GM12878 (cell line): Measurements from ENCODE around the gene C11orf91. TPM values are rescaled to one million over a fixed set of nuclear protein-coding genes. Genes with fewer than 3 reads are reported as not detected.
A peak's percentile ranks its signal among the peaks of the same experiment; 100 is the strongest.

Source experiments
- ATAC-seq: fragments of 200-7000 bp; cut with Tn5 transposase; 3 replicates; pipeline ENCODE4 v1.9.1; 2020; ENCODE audit warnings: mild to moderate bottlenecking, moderate library complexity
- Bru-seq: library from RNA; stranded (reverse); fragments of 400-500 nt; gene quantifications from one replicate; lab custom pipeline; 2021; lab: Mats Ljungman, UMichigan
- BruChase-seq, 2 experiments: library from RNA; stranded (reverse); fragments of 400-500 nt; gene quantifications; one replicate each; lab custom pipeline; 2021; lab: Mats Ljungman, UMichigan
- BruUV-seq: library from RNA; stranded (reverse); fragments of 400-500 nt; replicated peaks from 2 replicates; lab custom pipeline; 2021; lab: Mats Ljungman, UMichigan
- CTCF ChIA-PET: fragments of 300-600 bp; sonication (Branson Sonifier 250); formaldehyde crosslinking; extraction: SDS; loops from one replicate; lab custom pipeline; 2021; ENCODE audit warnings: inconsistent platforms; lab: Yijun Ruan, JAX
- POLR2A ChIA-PET: fragments of 350-600 bp; formaldehyde crosslinking; extraction: SDS; loops from one replicate; lab custom pipeline; 2021; ENCODE audit warnings: inconsistent platforms; lab: Charles Lee
- RAD21 ChIA-PET: fragments of 300-600 bp; sonication (Branson Sonifier 250); formaldehyde crosslinking; loops from one replicate; lab custom pipeline; 2023; ENCODE audit warnings: antibody characterized with exemption; ENCODE audit not compliant: unreplicated experiment; lab: Charles Lee
- SMC1A ChIA-PET: fragments of 300-600 bp; sonication (Branson Sonifier 250); formaldehyde crosslinking; loops from one replicate; lab custom pipeline; 2023; ENCODE audit not compliant: unreplicated experiment, uncharacterized antibody; lab: Charles Lee
- DNase-seq: peaks from one replicate; pipeline ENCODE4 v3.0.0-alpha.2; 2011; ENCODE audit warnings: low read depth, low spot score
- FAIRE-seq: peaks from 3 replicates; lab custom pipeline; 2011; peaks lifted over from hg19 to GRCh38; lab: Jason Lieb, UNC
- H2AFZ ChIP-seq: 2 replicates; pipeline ENCODE4 v1.6.0; 2011; ENCODE audit warnings: low read depth, low read length, control low read depth; ENCODE audit not compliant: control insufficient read depth
- H3K27ac ChIP-seq: 2 replicates; pipeline ENCODE4 v1.5.1; 2011; ENCODE audit warnings: control low read depth; ENCODE audit not compliant: control insufficient read depth, insufficient read depth
- H3K27me3 ChIP-seq, 2 experiments: replicated peaks in 1 of 2; 2 replicates each; pipeline versions ENCODE4 v1.6.0 to v1.6.1; 2011; ENCODE audit warnings: low read length in 1 of 2; ENCODE audit not compliant: control insufficient read depth in 2 of 2, insufficient read depth in 2 of 2
- H3K36me3 ChIP-seq, 2 experiments: 2 replicates each; pipeline ENCODE4 v1.5.1; 2011; ENCODE audit warnings: low read length in 1 of 2; ENCODE audit not compliant: control insufficient read depth in 2 of 2, insufficient read depth in 2 of 2
- H3K4me1 ChIP-seq: 2 replicates; pipeline ENCODE4 v1.6.1; 2011; ENCODE audit warnings: mild to moderate bottlenecking, low read length, moderate library complexity, mixed read lengths; ENCODE audit not compliant: control insufficient read depth, insufficient read depth
- H3K4me2 ChIP-seq: 2 replicates; pipeline ENCODE4 v1.6.0; 2011; ENCODE audit warnings: control low read depth; ENCODE audit not compliant: control insufficient read depth, insufficient read depth
- H3K4me3 ChIP-seq: fragments of 200-600 bp; sonication (generic); 2 replicates; pipeline ENCODE4 v1.5.1; 2016
- H3K79me2 ChIP-seq: 2 replicates; pipeline ENCODE4 v1.6.0; 2011; ENCODE audit warnings: low read length; ENCODE audit not compliant: control insufficient read depth, insufficient read depth
- H3K9ac ChIP-seq: 2 replicates; pipeline ENCODE4 v1.8.0; 2011; ENCODE audit warnings: low read length, control low read depth, mixed read lengths; ENCODE audit not compliant: control insufficient read depth, insufficient read depth
- H3K9me3 ChIP-seq: replicated peaks from 3 replicates; pipeline ENCODE4 v1.5.1; 2011; ENCODE audit warnings: mild to moderate bottlenecking, low read length; ENCODE audit not compliant: control insufficient read depth, insufficient read depth
- H4K20me1 ChIP-seq: 2 replicates; pipeline ENCODE4 v1.6.0; 2011; ENCODE audit not compliant: control insufficient read depth, insufficient read depth
- BRCA1 ChIP-seq: IDR thresholded peaks from 2 replicates; pipeline ENCODE4 v1.6.1; 2011; ENCODE audit warnings: low read depth, low read length, improper control_type of control experiment
- CHD2 ChIP-seq: IDR thresholded peaks from 2 replicates; pipeline ENCODE4 v1.6.1; 2011; ENCODE audit warnings: low read depth, low read length, improper control_type of control experiment, borderline replicate concordance
- EGR1 ChIP-seq, 2 experiments: IDR thresholded peaks; 1 replicate in 1 of 2; 2 replicates in 1 of 2; pipeline ENCODE4 v1.6.1; 2011 to 2012; ENCODE audit warnings: low read depth in 2 of 2, low read length in 2 of 2, borderline replicate concordance in 1 of 2, mild to moderate bottlenecking in 1 of 2, moderate library complexity in 1 of 2
- IKZF1 ChIP-seq: fragments of 450-650 bp; conservative IDR thresholded peaks from 2 replicates; pipeline ENCODE4 v1.6.1; 2017; ENCODE audit warnings: antibody characterized with exemption, mild to moderate bottlenecking
- MEF2B ChIP-seq: fragments of 450-650 bp; IDR thresholded peaks from 2 replicates; pipeline ENCODE4 v1.6.1; 2018; ENCODE audit warnings: mild to moderate bottlenecking, moderate library complexity; ENCODE audit not compliant: partially characterized antibody, poor library complexity, severe bottlenecking
- POU2F2 ChIP-seq: IDR thresholded peaks from 3 replicates; pipeline ENCODE4 v1.6.1; 2011; ENCODE audit warnings: low read depth, mild to moderate bottlenecking, low read length, borderline replicate concordance
- SMAD5 ChIP-seq: IDR thresholded peaks from 2 replicates; pipeline ENCODE4 v1.6.1; 2016; ENCODE audit warnings: antibody characterized with exemption, low read depth
- STAT3 ChIP-seq: IDR thresholded peaks from 2 replicates; pipeline ENCODE4 v1.6.1; 2011; ENCODE audit warnings: low read depth, low read length, improper control_type of control experiment
- SUZ12 ChIP-seq: fragments of 200-600 bp; sonication (generic); IDR thresholded peaks from one replicate; pipeline ENCODE4 v1.6.1; 2018; ENCODE audit warnings: antibody characterized with exemption, mild to moderate bottlenecking; ENCODE audit not compliant: unreplicated experiment
- TBL1XR1 ChIP-seq: IDR thresholded peaks from 2 replicates; pipeline ENCODE4 v1.6.1; 2012; ENCODE audit warnings: low read depth, low read length, improper control_type of control experiment
- WGBS: methylation state at CpG from one replicate; pipeline ENCODE4 v1.1.6; 2016; ENCODE audit warnings: low lambda C conversion rate; ENCODE audit not compliant: insufficient replicate concordance, insufficient coverage; ENCODE audit errors: missing lambda C conversion rate; 5-methylcytosine and 5-hydroxymethylcytosine counted together
- in situ Hi-C: fragments of 300-500 bp; cut with MboI; formaldehyde crosslinking; loops from 9 replicates; pipeline ENCODE4 v1.14.3; 2018; ENCODE audit warnings: mixed read lengths
- intact Hi-C: fragments of 100-400 bp; cut with micrococcal nuclease; formaldehyde crosslinking; loops from one replicate; pipeline ENCODE4 v1.14.2; 2022; ENCODE audit not compliant: unreplicated experiment
- long read RNA-seq, 2 experiments: library from polyadenylated mRNA; unstranded; transcript quantifications; one replicate each; pipeline ENCODE4 v2.0.0, GENCODE V29; 2019 to 2020
- polyA minus RNA-seq, 3 experiments: library from RNA; depleted of rRNA, polyadenylated mRNA; stranded (reverse); fragments of >200 nt; gene quantifications; 2 replicates each; pipeline ENCODE4 v1.2.3, GENCODE V29; 2011
- polyA plus RNA-seq, 11 experiments: library from polyadenylated mRNA; depleted of rRNA in 4 of 11; unstranded in 6 of 11; stranded (reverse) in 5 of 11; fragments of >200 nt; fragmentation: Nextera tagmentation in 4 of 11; fragmentation: Illumina TruSeq in 1 of 11; extraction: Ambion mirVana in 4 of 11; extraction: Trizol in 1 of 11; gene quantifications; 1 replicate in 1 of 11; 2 replicates in 10 of 11; pipeline versions ENCODE4 v1.2.1 to v1.2.3, GENCODE V29; 2011 to 2016; ENCODE audit warnings: inconsistent platforms in 2 of 11, missing spikeins in 2 of 11, low read depth in 1 of 11
- total RNA-seq, 4 experiments: library from RNA; depleted of rRNA in 3 of 4; stranded (reverse); fragments of >200 nt in 3 of 4; fragmentation: Illumina TruSeq in 1 of 4; extraction: Trizol in 1 of 4; gene quantifications; 2 replicates each; pipeline versions ENCODE4 v1.2.1 to v1.2.3, GENCODE V29; 2013 to 2021
- TF ChIP-seq, protein P1 (sequence below): fragments of 450-650 bp; conservative IDR thresholded peaks from 2 replicates; pipeline ENCODE4 v1.6.1; 2017; ENCODE audit warnings: mild to moderate bottlenecking, moderate library complexity
- TF ChIP-seq, protein P2 (sequence below): IDR thresholded peaks from 2 replicates; pipeline ENCODE4 v1.6.1; 2012; ENCODE audit warnings: low read depth, low read length, improper control_type of control experiment

C11orf91 gene
- not detected in 2 replicates for total RNA-seq (2013; cell fraction: nucleolus; rRNA removed)
- total RNA-seq (2014; rRNA removed) (not detected in 2 replicates), total RNA-seq (2014; rRNA removed; fragmentation: Illumina TruSeq; extraction: Trizol) (not detected in 2 replicates), total RNA-seq (2021) (0.35 TPM in 1 of 2 replicates, not detected in the other), polyA plus RNA-seq (2011; rRNA removed) (not detected in 2 replicates), polyA plus RNA-seq (2014; fragmentation: Illumina TruSeq; extraction: Trizol) (not detected in 2 replicates), polyA plus RNA-seq (2014; fragmentation: Nextera tagmentation; extraction: Ambion mirVana) (not detected), polyA plus RNA-seq (2014; rRNA removed) (not detected in 2 replicates), polyA plus RNA-seq (2016; fragmentation: Nextera tagmentation; extraction: Ambion mirVana) (not detected), polyA minus RNA-seq (2011; rRNA and poly(A)+ RNA removed) (not detected in 2 replicates), Bru-seq, nascent RNA (percentile 30 among the genes with signal in this experiment), BruChase-seq, experiment 1, labeled RNA remaining after a 6-hour chase (percentile 34 among the genes with signal in this experiment), BruChase-seq, experiment 2, labeled RNA remaining after a 2-hour chase (percentile 25 among the genes with signal in this experiment)
- polyA plus RNA-seq (2011; ENCODE audit: low read depth): not detected
- polyA plus RNA-seq (2011; cell fraction: cytosol; rRNA removed): not detected in 2 replicates
- not detected in 2 replicates for polyA plus RNA-seq (2011; cell fraction: nucleus; rRNA removed)
- polyA plus RNA-seq (2012): not detected in 2 replicates
- not detected in 2 replicates for polyA minus RNA-seq (2011; cell fraction: cytosol; rRNA and poly(A)+ RNA removed)
- polyA minus RNA-seq (2011; cell fraction: nucleus; rRNA and poly(A)+ RNA removed): not detected in 2 replicates
- long read RNA-seq, experiment 1: 0 reads
- long read RNA-seq, experiment 2: 0 reads

DNA sequence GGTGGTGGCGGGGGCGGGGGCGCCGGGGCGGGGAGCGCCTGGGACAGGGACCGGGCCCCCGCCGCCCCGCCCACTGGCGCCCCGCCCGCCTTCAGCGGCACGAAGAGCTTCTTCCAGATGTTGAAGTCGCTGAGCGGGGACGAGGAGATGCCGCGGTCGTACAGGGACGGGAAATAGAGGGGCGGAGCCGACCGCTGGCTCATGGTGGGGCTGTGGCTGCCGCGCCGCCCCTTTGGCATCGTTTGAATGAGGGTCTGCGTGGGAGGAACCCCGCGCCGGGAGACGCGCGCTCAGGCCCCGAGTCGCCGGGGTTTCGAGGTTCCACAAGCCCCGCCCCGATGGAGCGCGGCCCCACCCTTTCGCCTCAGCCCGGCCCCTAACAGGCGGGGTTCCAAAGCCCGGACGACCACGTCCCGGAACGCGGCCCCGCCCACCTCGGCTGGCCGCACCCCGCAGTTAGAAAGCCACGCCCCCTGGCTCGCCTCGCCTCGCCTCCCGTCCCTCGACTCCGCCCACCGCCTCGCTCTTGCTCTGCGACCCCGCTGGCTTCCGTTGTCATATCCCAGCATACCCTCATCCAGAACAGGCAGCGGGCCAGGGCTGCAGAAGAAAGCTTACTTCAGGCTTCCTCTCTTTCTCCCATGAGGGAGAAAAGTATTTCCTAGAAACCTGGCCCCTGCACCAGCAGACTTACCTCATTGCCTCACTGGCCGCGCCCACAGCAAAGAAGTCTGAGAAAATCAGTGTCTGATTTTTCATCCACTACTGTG, at the start of gene C11orf91:
TSS of gene C11orf91 (minus strand) at position 325 of the 770 bp plus-strand sequence. CDS start at position 239, 86 bp downstream.
- no peaks in the 10 kb centered on the region for H3K79me2 ChIP-seq
- DNase-seq (peak; percentile 59), FAIRE-seq (peak; percentile 81), ATAC-seq (peak; percentile 98)
- WGBS: 3% methylated on average over 52 of the region's 72 CpGs
- ChIA-PET CTCF (interaction anchor here (0.6 to 2.9 kb wide), 7 partner anchors 15 to 346 kb away, joined by 3 to 21 read pairs (median 4); no protein-coding TSS in a partner anchor), SMC1A (interaction anchor here (0.7 to 1.7 kb wide), 8 partner anchors 9 to 42 kb away, joined by 3 to 6 read pairs (median 4); partner anchors contain the start of gene CD59), RAD21 (interaction anchor here (1.1 to 3.2 kb wide), 2 partner anchors 15 to 41 kb away, joined by 4 to 17 read pairs; no protein-coding TSS in a partner anchor), POLR2A (interaction anchor here (0.9 to 2.0 kb wide), 4 partner anchors 24 to 38 kb away, joined by 3 to 6 read pairs (median 3); no protein-coding TSS in a partner anchor)
- peak within 1 kb of the TSS; percentile 96 for H3K4me2 ChIP-seq
- in situ Hi-C loops (no loop called here), intact Hi-C loops (loop anchor here (5.0 kb wide), 1 partner anchor 37 kb away; the partner anchor contains the start of gene CD59)
- H3K4me3 ChIP-seq: peak within 1 kb of the TSS; percentile 71
- H3K4me1 ChIP-seq: peaks cover 3% of the 10 kb centered on the region; the same call in 1 of the 2 replicates
- no peak within 1 kb of the TSS for H3K27ac ChIP-seq
- no TSS peak for BruUV-seq
- no peaks in the 10 kb centered on the region for H3K27me3 ChIP-seq
- H3K9me3 ChIP-seq: no peaks in the 10 kb centered on the region
- H2AFZ ChIP-seq: peak within 1 kb of the TSS; percentile 88
- peak within 1 kb of the TSS; percentile 2; the same call in 1 of the 2 replicates for H3K9ac ChIP-seq
- no peaks in the 10 kb centered on the region for H4K20me1 ChIP-seq
- H3K36me3 ChIP-seq: peaks cover 0 to 3% of the 10 kb centered on the region in 2 experiments; a peak in 1 of 4 replicates
- TF ChIP-seq SMAD5 (no peak), POU2F2 (0 out of 3 replicates have a peak, but pooled peaks have one; percentile 8), SUZ12 (no peak), EGR1 (IDR thresholded peaks at IDR 0.05; ENCODE audit: borderline replicate concordance in 1 of 2, low read depth in 2 of 2, low read length in 2 of 2) (peak in 1 of 2 experiments; percentile 72; a peak in 1 of 3 replicates), TBL1XR1 (no peak), BRCA1 (no peak), STAT3 (no peak), IKZF1 (0 out of 2 replicates have a peak, but pooled peaks have one; percentile 28), CHD2 (no peak), MEF2B (no peak)
- TF ChIP-seq, protein P1, sequence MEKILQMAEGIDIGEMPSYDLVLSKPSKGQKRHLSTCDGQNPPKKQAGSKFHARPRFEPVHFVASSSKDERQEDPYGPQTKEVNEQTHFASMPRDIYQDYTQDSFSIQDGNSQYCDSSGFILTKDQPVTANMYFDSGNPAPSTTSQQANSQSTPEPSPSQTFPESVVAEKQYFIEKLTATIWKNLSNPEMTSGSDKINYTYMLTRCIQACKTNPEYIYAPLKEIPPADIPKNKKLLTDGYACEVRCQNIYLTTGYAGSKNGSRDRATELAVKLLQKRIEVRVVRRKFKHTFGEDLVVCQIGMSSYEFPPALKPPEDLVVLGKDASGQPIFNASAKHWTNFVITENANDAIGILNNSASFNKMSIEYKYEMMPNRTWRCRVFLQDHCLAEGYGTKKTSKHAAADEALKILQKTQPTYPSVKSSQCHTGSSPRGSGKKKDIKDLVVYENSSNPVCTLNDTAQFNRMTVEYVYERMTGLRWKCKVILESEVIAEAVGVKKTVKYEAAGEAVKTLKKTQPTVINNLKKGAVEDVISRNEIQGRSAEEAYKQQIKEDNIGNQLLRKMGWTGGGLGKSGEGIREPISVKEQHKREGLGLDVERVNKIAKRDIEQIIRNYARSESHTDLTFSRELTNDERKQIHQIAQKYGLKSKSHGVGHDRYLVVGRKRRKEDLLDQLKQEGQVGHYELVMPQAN: no peak
- TF ChIP-seq, protein P2, sequence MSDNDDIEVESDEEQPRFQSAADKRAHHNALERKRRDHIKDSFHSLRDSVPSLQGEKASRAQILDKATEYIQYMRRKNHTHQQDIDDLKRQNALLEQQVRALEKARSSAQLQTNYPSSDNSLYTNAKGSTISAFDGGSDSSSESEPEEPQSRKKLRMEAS: no peak
